ENCODE results near the gene IQSEC1.

The IQSEC1 gene

GRCh38 chr3:13088028-13089006 is 15.1 kb upstream of the IQSEC1 start:
- H3K14ac ChIP-seq (ENCODE audit: low read length in 2 of 2): peak overlapping the region in 1 of 2 experiments; percentile 18
- 65% methylated on average over 14 of the region's 14 CpGs for WGBS
- H3K36me3 ChIP-seq (ENCODE audit: control insufficient read depth in 1 of 2, insufficient read depth in 2 of 2, low read depth in 1 of 2, low read length in 2 of 2): no peaks in the 10 kb centered on the region
- no peak overlapping the region for H2AFZ ChIP-seq (ENCODE audit: low read depth, low read length)
- H3K4me1 ChIP-seq (ENCODE audit: control insufficient read depth, insufficient read depth, low read depth, low read length): peaks cover 8% of the 10 kb centered on the region
- H3K79me1 ChIP-seq (replicated peaks; ENCODE audit: low read length, poor library complexity, severe bottlenecking): no peaks in the 10 kb centered on the region
- H2BK120ac ChIP-seq (ENCODE audit: low read depth, low read length): no peak overlapping the region
- DNase-seq: no peak
- peak overlapping the region in 1 of 2 experiments; percentile 19 for H2BK12ac ChIP-seq (ENCODE audit: low read length in 2 of 2)
- no peak overlapping the region for H3K23ac ChIP-seq (ENCODE audit: low read length in 2 of 2)
- no peak overlapping the region for H3K4ac ChIP-seq (ENCODE audit: low read depth in 1 of 2, low read length in 2 of 2)
- no peak overlapping the region for H3K18ac ChIP-seq (ENCODE audit: low read depth in 1 of 2, low read length in 2 of 2)
- H2AK5ac ChIP-seq (ENCODE audit: low read length, severe bottlenecking): no peak overlapping the region
- peaks cover 38 to 46% of the 10 kb centered on the region in 2 experiments for H3K27me3 ChIP-seq (ENCODE audit: control insufficient read depth in 1 of 2, insufficient read depth in 1 of 2, low read length in 2 of 2)
- no peak overlapping the region for H4K91ac ChIP-seq (ENCODE audit: low read length)
- no peak overlapping the region for H3K27ac ChIP-seq (ENCODE audit: low read length, poor library complexity, severe bottlenecking)
- no peak overlapping the region for H3K4me2 ChIP-seq (ENCODE audit: low read length, poor library complexity, severe bottlenecking)
- no peak overlapping the region for H4K8ac ChIP-seq (ENCODE audit: low read length)
- no peak overlapping the region for H3K4me3 ChIP-seq (ENCODE audit: insufficient read depth in 1 of 2, low read depth in 1 of 2, low read length in 2 of 2)
- H3K9ac ChIP-seq (ENCODE audit: low read length): no peak overlapping the region
- H2BK15ac ChIP-seq (ENCODE audit: low read depth, poor library complexity, severe bottlenecking): no peak overlapping the region
- H3K9me3 ChIP-seq (ENCODE audit: control insufficient read depth, low read length): no peaks in the 10 kb centered on the region
- no peak overlapping the region for H2BK5ac ChIP-seq (ENCODE audit: low read depth, low read length, poor library complexity, severe bottlenecking)

- 53% methylated on average over 10 of the region's 11 CpGs for WGBS
- Histone ChIP-seq H2BK120ac (ENCODE audit: low read depth, low read length) (no peak overlapping the region), H3K27ac (ENCODE audit: low read length, poor library complexity, severe bottlenecking) (no peak overlapping the region), H3K36me3 (ENCODE audit: control insufficient read depth in 1 of 2, insufficient read depth in 2 of 2, low read depth in 1 of 2, low read length in 2 of 2) (no peaks in the 10 kb centered on the region), H3K9me3 (ENCODE audit: control insufficient read depth, low read length) (no peaks in the 10 kb centered on the region), H3K9ac (ENCODE audit: low read length) (no peak overlapping the region), H2AFZ (ENCODE audit: low read depth, low read length) (no peak overlapping the region), H2AK5ac (ENCODE audit: low read length, severe bottlenecking) (no peak overlapping the region), H4K8ac (ENCODE audit: low read length) (no peak overlapping the region), H2BK15ac (ENCODE audit: low read depth, poor library complexity, severe bottlenecking) (no peak overlapping the region), H2BK12ac (ENCODE audit: low read length in 2 of 2) (no peak overlapping the region), H2BK5ac (ENCODE audit: low read depth, low read length, poor library complexity, severe bottlenecking) (no peak overlapping the region), H3K23ac (ENCODE audit: low read length in 2 of 2) (no peak overlapping the region), H3K4me2 (ENCODE audit: low read length, poor library complexity, severe bottlenecking) (no peak overlapping the region), H4K91ac (ENCODE audit: low read length) (no peak overlapping the region), H3K4me1 (ENCODE audit: control insufficient read depth, insufficient read depth, low read depth, low read length) (peaks cover 8% of the 10 kb centered on the region), H3K14ac (ENCODE audit: low read length in 2 of 2) (no peak overlapping the region), H3K4ac (ENCODE audit: low read depth in 1 of 2, low read length in 2 of 2) (no peak overlapping the region), H3K18ac (ENCODE audit: low read depth in 1 of 2, low read length in 2 of 2) (no peak overlapping the region), H3K27me3 (ENCODE audit: control insufficient read depth in 1 of 2, insufficient read depth in 1 of 2, low read length in 2 of 2) (peaks cover 36 to 44% of the 10 kb centered on the region in 2 experiments), H3K79me1 (replicated peaks; ENCODE audit: low read length, poor library complexity, severe bottlenecking) (no peaks in the 10 kb centered on the region), H3K4me3 (ENCODE audit: insufficient read depth in 1 of 2, low read depth in 1 of 2, low read length in 2 of 2) (no peak overlapping the region)
- DNase-seq: no peak
Measured at GRCh38 chr3:13087320-13087990, 14.2 kb upstream of the IQSEC1 start.

GRCh38 chr3:13086531-13086981 is 13.3 kb upstream of the IQSEC1 start:
- Histone ChIP-seq H3K18ac (ENCODE audit: low read depth in 1 of 2, low read length in 2 of 2) (no peak overlapping the region), H2BK120ac (ENCODE audit: low read depth, low read length) (no peak overlapping the region), H3K4me1 (ENCODE audit: control insufficient read depth, insufficient read depth, low read depth, low read length) (peaks cover 5% of the 10 kb centered on the region), H3K27ac (ENCODE audit: low read length, poor library complexity, severe bottlenecking) (no peak overlapping the region), H3K9me3 (ENCODE audit: control insufficient read depth, low read length) (no peaks in the 10 kb centered on the region), H4K8ac (ENCODE audit: low read length) (no peak overlapping the region), H3K36me3 (ENCODE audit: control insufficient read depth in 1 of 2, insufficient read depth in 2 of 2, low read depth in 1 of 2, low read length in 2 of 2) (no peaks in the 10 kb centered on the region), H3K4me2 (ENCODE audit: low read length, poor library complexity, severe bottlenecking) (no peak overlapping the region), H2BK15ac (ENCODE audit: low read depth, poor library complexity, severe bottlenecking) (no peak overlapping the region), H2AFZ (ENCODE audit: low read depth, low read length) (no peak overlapping the region), H3K4me3 (ENCODE audit: insufficient read depth in 1 of 2, low read depth in 1 of 2, low read length in 2 of 2) (no peak overlapping the region), H3K27me3 (ENCODE audit: control insufficient read depth in 1 of 2, insufficient read depth in 1 of 2, low read length in 2 of 2) (peaks cover 34 to 44% of the 10 kb centered on the region in 2 experiments), H2BK5ac (ENCODE audit: low read depth, low read length, poor library complexity, severe bottlenecking) (no peak overlapping the region), H3K9ac (ENCODE audit: low read length) (no peak overlapping the region), H3K4ac (ENCODE audit: low read depth in 1 of 2, low read length in 2 of 2) (no peak overlapping the region), H2BK12ac (ENCODE audit: low read length in 2 of 2) (no peak overlapping the region), H3K14ac (ENCODE audit: low read length in 2 of 2) (no peak overlapping the region), H4K91ac (ENCODE audit: low read length) (no peak overlapping the region), H3K23ac (ENCODE audit: low read length in 2 of 2) (no peak overlapping the region), H2AK5ac (ENCODE audit: low read length, severe bottlenecking) (no peak overlapping the region), H3K79me1 (replicated peaks; ENCODE audit: low read length, poor library complexity, severe bottlenecking) (no peaks in the 10 kb centered on the region)
- DNase-seq: no peak
- 82% methylated on average over 7 of the region's 7 CpGs for WGBS

GRCh38 chr3:13085846-13086179 is 12.6 kb upstream of the IQSEC1 start:
- no peak overlapping the region for H3K9ac ChIP-seq (ENCODE audit: low read length)
- no peak overlapping the region for H2BK120ac ChIP-seq (ENCODE audit: low read depth, low read length)
- no peak overlapping the region for H4K91ac ChIP-seq (ENCODE audit: low read length)
- H3K14ac ChIP-seq (ENCODE audit: low read length in 2 of 2): peak overlapping the region in 1 of 2 experiments; percentile 62
- no peak overlapping the region for H3K4me3 ChIP-seq (ENCODE audit: insufficient read depth in 1 of 2, low read depth in 1 of 2, low read length in 2 of 2)
- H3K27me3 ChIP-seq (ENCODE audit: control insufficient read depth in 1 of 2, insufficient read depth in 1 of 2, low read length in 2 of 2): peaks cover 34 to 43% of the 10 kb centered on the region in 2 experiments
- H2AFZ ChIP-seq (ENCODE audit: low read depth, low read length): no peak overlapping the region
- H3K23ac ChIP-seq (ENCODE audit: low read length in 2 of 2): no peak overlapping the region
- no peaks in the 10 kb centered on the region for H3K36me3 ChIP-seq (ENCODE audit: control insufficient read depth in 1 of 2, insufficient read depth in 2 of 2, low read depth in 1 of 2, low read length in 2 of 2)
- H3K27ac ChIP-seq (ENCODE audit: low read length, poor library complexity, severe bottlenecking): no peak overlapping the region
- 95% methylated on average over 6 of the region's 8 CpGs for WGBS
- no peak overlapping the region for H3K4ac ChIP-seq (ENCODE audit: low read depth in 1 of 2, low read length in 2 of 2)
- no peaks in the 10 kb centered on the region for H3K9me3 ChIP-seq (ENCODE audit: control insufficient read depth, low read length)
- H3K4me1 ChIP-seq (ENCODE audit: control insufficient read depth, insufficient read depth, low read depth, low read length): peaks cover 5% of the 10 kb centered on the region
- H2BK12ac ChIP-seq (ENCODE audit: low read length in 2 of 2): no peak overlapping the region
- H3K79me1 ChIP-seq (replicated peaks; ENCODE audit: low read length, poor library complexity, severe bottlenecking): no peaks in the 10 kb centered on the region
- H3K18ac ChIP-seq (ENCODE audit: low read depth in 1 of 2, low read length in 2 of 2): no peak overlapping the region
- no peak overlapping the region for H4K8ac ChIP-seq (ENCODE audit: low read length)
- no peak overlapping the region for H2AK5ac ChIP-seq (ENCODE audit: low read length, severe bottlenecking)
- H2BK15ac ChIP-seq (ENCODE audit: low read depth, poor library complexity, severe bottlenecking): no peak overlapping the region
- DNase-seq: no peak
- no peak overlapping the region for H2BK5ac ChIP-seq (ENCODE audit: low read depth, low read length, poor library complexity, severe bottlenecking)
- H3K4me2 ChIP-seq (ENCODE audit: low read length, poor library complexity, severe bottlenecking): no peak overlapping the region

Data from mesenchymal stem cell (in vitro differentiated cells and primary cell).